WTC11 (cell line): ENCODE measurements around the gene OCRL. TPM values are rescaled to one million over a fixed set of nuclear protein-coding genes. Genes with fewer than 3 reads are reported as not detected.

Experiments
- ATAC-seq: fragments of 200-7000 bp; cut with Tn5 transposase; 2 replicates; pipeline ENCODE4 v1.10.0; 2021; ENCODE audit warnings: mild to moderate bottlenecking, moderate library complexity
- CTCF ChIA-PET: fragments of 300-600 bp; sonication (Branson Sonifier 250); formaldehyde crosslinking; loops from one replicate; lab custom pipeline; 2021; ENCODE audit warnings: antibody characterized with exemption; lab: Charles Lee
- POLR2A ChIA-PET: fragments of 350-600 bp; sonication (Branson Sonifier 250); formaldehyde crosslinking; loops from one replicate; lab custom pipeline; 2021; ENCODE audit warnings: antibody characterized with exemption; lab: Charles Lee
- DNase-seq: peaks from one replicate; pipeline ENCODE4 v3.0.0; 2021; ENCODE audit warnings: low spot score
- H3K27ac Mint-ChIP-seq: 2 replicates; pipeline ENCODE4 v1.8.0; 2021; ENCODE audit warnings: mixed read lengths
- H3K27me3 Mint-ChIP-seq: 2 replicates; pipeline ENCODE4 v1.8.0; 2021; ENCODE audit warnings: low read depth, mild to moderate bottlenecking, moderate library complexity, mixed read lengths
- H3K36me3 Mint-ChIP-seq: 2 replicates; pipeline ENCODE4 v1.8.0; 2021; ENCODE audit warnings: mixed read lengths
- H3K4me1 Mint-ChIP-seq: 2 replicates; pipeline ENCODE4 v1.8.0; 2022; ENCODE audit warnings: mixed read lengths
- H3K4me3 Mint-ChIP-seq: 2 replicates; pipeline ENCODE4 v1.8.0; 2021; ENCODE audit warnings: mild to moderate bottlenecking, moderate library complexity, mixed read lengths
- H3K9me3 Mint-ChIP-seq: 2 replicates; pipeline ENCODE4 v1.8.0; 2021; ENCODE audit warnings: mixed read lengths
- ELF4 ChIP-seq: sonication (generic); formaldehyde crosslinking; IDR thresholded peaks from 2 replicates; pipeline ENCODE4 v1.8.1; 2022; ENCODE audit warnings: low read depth, mild to moderate bottlenecking, moderate library complexity, missing genetic modification reagents
- ESRRA ChIP-seq: sonication (generic); formaldehyde crosslinking; IDR thresholded peaks from 2 replicates; pipeline ENCODE4 v1.8.1; 2022; ENCODE audit warnings: mild to moderate bottlenecking, missing genetic modification reagents, borderline replicate concordance
- IRF2 ChIP-seq: sonication (generic); formaldehyde crosslinking; IDR thresholded peaks from 2 replicates; pipeline ENCODE4 v1.8.0; 2022; ENCODE audit warnings: low read depth, missing genetic modification reagents, borderline replicate concordance
- JUN ChIP-seq: sonication (generic); formaldehyde crosslinking; IDR thresholded peaks from 2 replicates; pipeline ENCODE4 v1.8.0; 2023; ENCODE audit warnings: mild to moderate bottlenecking, missing genetic modification reagents
- MXD4 ChIP-seq: fragments of 250-450 bp; sonication (Bioruptor Pico); IDR thresholded peaks from 2 replicates; pipeline ENCODE4 v1.8.0; 2021; ENCODE audit warnings: mild to moderate bottlenecking, moderate library complexity, borderline replicate concordance
- MYBL2 ChIP-seq: sonication (generic); formaldehyde crosslinking; IDR thresholded peaks from 2 replicates; pipeline ENCODE4 v1.8.1; 2023; ENCODE audit warnings: mild to moderate bottlenecking, moderate library complexity, missing genetic modification reagents
- NFATC4 ChIP-seq: fragments of 250-450 bp; sonication (Bioruptor Pico); IDR thresholded peaks from 2 replicates; pipeline ENCODE4 v1.9.0; 2021; ENCODE audit warnings: mild to moderate bottlenecking
- NR3C1 ChIP-seq: sonication (generic); formaldehyde crosslinking; conservative IDR thresholded peaks from 2 replicates; pipeline ENCODE4 v1.8.1; 2023; ENCODE audit warnings: low read depth, mild to moderate bottlenecking, missing genetic modification reagents
- RORB ChIP-seq: fragments of 250-450 bp; sonication (Bioruptor Pico); IDR thresholded peaks from 2 replicates; pipeline ENCODE4 v1.9.0; 2021; ENCODE audit warnings: mild to moderate bottlenecking
- SMAD4 ChIP-seq: sonication (generic); formaldehyde crosslinking; IDR thresholded peaks from 2 replicates; pipeline ENCODE4 v1.8.0; 2022; ENCODE audit warnings: mild to moderate bottlenecking, missing genetic modification reagents
- SP1 ChIP-seq: sonication (generic); formaldehyde crosslinking; conservative IDR thresholded peaks from 2 replicates; pipeline ENCODE4 v1.8.1; 2022; ENCODE audit warnings: missing genetic modification reagents
- TEAD1 ChIP-seq: sonication (generic); formaldehyde crosslinking; IDR thresholded peaks from 2 replicates; pipeline ENCODE4 v1.8.0; 2022; ENCODE audit warnings: mild to moderate bottlenecking, missing genetic modification reagents
- total RNA-seq: library from RNA; stranded (reverse); gene quantifications from 3 replicates; pipeline ENCODE4 v1.2.3, GENCODE V29; 2021
- TF ChIP-seq, protein P1 (sequence below): sonication (generic); formaldehyde crosslinking; IDR thresholded peaks from 2 replicates; pipeline ENCODE4 v1.8.1; 2022; ENCODE audit warnings: low read depth, missing genetic modification reagents, borderline replicate concordance
- TF ChIP-seq, protein P2 (sequence below): sonication (generic); formaldehyde crosslinking; IDR thresholded peaks from 2 replicates; pipeline ENCODE4 v1.8.0; 2022; ENCODE audit warnings: mild to moderate bottlenecking, missing genetic modification reagents
- TF ChIP-seq, protein P3 (sequence below): fragments of 250-450 bp; sonication (Bioruptor Pico); conservative IDR thresholded peaks from 2 replicates; pipeline ENCODE4 v1.9.0; 2021; ENCODE audit warnings: mild to moderate bottlenecking
- TF ChIP-seq, protein P4 (sequence below): sonication (generic); formaldehyde crosslinking; IDR thresholded peaks from 2 replicates; pipeline ENCODE4 v1.8.1; 2023; ENCODE audit warnings: mild to moderate bottlenecking, missing genetic modification reagents
- TF ChIP-seq, protein P5 (sequence below): fragments of 250-450 bp; sonication (Bioruptor Pico); IDR thresholded peaks from 2 replicates; pipeline ENCODE4 v1.8.0; 2021; ENCODE audit warnings: mild to moderate bottlenecking
- TF ChIP-seq, protein P6 (sequence below): sonication (generic); formaldehyde crosslinking; IDR thresholded peaks from 2 replicates; pipeline ENCODE4 v1.8.1; 2023; ENCODE audit warnings: mild to moderate bottlenecking, moderate library complexity, missing genetic modification reagents
- TF ChIP-seq, protein P7 (sequence below): sonication (generic); formaldehyde crosslinking; IDR thresholded peaks from 2 replicates; pipeline ENCODE4 v1.8.0; 2023; ENCODE audit warnings: missing genetic modification reagents, mild to moderate bottlenecking, borderline replicate concordance

OCRL gene
- total RNA-seq, 1 experiment from 2014 or later = 17.4 TPM

DNA sequence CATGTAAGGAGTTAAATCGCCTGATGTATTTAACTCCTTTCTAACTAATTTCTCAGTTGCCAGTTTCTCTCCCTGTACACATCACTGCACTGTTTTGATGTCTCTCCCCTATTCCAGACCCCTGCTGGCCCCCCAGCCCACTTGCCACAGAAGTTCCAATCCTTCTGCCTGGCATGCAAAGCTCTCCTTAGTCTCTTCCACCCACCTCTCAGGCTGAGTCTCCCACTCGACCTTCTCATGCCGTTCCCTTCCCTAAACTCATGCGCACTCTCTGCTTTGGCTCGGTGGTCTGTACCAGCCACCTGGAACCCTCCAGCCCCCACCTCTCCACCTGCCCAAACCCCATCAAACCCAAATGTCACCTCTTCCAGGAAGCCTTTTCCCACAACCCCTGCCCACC is 57.8 kb downstream of the OCRL start:
- Mint-ChIP-seq H3K27me3 (no peaks in the 10 kb centered on the region), H3K9me3 (no peaks in the 10 kb centered on the region), H3K4me1 (peaks cover 14% of the 10 kb centered on the region), H3K27ac (no peak overlapping the region), H3K36me3 (no peaks in the 10 kb centered on the region), H3K4me3 (no peak overlapping the region)
- ChIA-PET CTCF (no interaction called here), POLR2A (no interaction called here)
- TF ChIP-seq SP1 (CRISPR knock-in tag) (no peak), ELF4 (CRISPR knock-in tag) (no peak), ESRRA (no peak), TEAD1 (no peak)
- TF ChIP-seq, protein P1, sequence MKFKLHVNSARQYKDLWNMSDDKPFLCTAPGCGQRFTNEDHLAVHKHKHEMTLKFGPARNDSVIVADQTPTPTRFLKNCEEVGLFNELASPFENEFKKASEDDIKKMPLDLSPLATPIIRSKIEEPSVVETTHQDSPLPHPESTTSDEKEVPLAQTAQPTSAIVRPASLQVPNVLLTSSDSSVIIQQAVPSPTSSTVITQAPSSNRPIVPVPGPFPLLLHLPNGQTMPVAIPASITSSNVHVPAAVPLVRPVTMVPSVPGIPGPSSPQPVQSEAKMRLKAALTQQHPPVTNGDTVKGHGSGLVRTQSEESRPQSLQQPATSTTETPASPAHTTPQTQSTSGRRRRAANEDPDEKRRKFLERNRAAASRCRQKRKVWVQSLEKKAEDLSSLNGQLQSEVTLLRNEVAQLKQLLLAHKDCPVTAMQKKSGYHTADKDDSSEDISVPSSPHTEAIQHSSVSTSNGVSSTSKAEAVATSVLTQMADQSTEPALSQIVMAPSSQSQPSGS (CRISPR knock-in tag) = no peak
- ATAC-seq (no peak), DNase-seq (no peak)

DNA sequence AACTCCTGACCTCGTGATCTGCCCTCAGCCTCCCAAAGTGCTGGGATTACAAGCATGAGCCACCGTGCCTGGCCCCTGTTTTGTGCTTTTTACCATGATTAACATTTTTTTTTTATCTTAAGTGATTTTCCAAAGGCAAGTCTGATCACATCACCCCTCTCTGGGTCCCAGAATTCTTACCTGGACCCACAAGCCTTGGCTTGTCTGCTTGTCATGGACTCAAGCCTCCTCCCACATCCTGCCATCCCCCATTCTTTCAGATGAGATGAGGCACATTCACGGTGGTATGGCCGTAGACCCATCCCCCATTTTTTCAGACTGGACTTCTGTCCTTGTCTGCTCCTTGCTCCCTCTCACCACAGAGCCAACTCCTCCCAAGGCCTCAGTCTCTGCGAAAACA is 59.4 kb downstream of the OCRL start:
- POLR2A ChIA-PET = no interaction called here
- H3K27ac Mint-ChIP-seq = no peak overlapping the region
- CTCF ChIA-PET = no interaction called here
- no peak for ATAC-seq
- H3K4me3 Mint-ChIP-seq = no peak overlapping the region
- peaks cover 16% of the 10 kb centered on the region for H3K4me1 Mint-ChIP-seq
- H3K9me3 Mint-ChIP-seq = no peaks in the 10 kb centered on the region
- DNase-seq = no peak
- TF ChIP-seq JUN (CRISPR knock-in tag) (no peak), RORB (no peak), IRF2 (CRISPR knock-in tag) (no peak), NFATC4 (CRISPR knock-in tag) (no peak), NR3C1 (CRISPR knock-in tag) (no peak), MXD4 (CRISPR knock-in tag) (no peak), SMAD4 (CRISPR knock-in tag) (no peak), MYBL2 (no peak)
- TF ChIP-seq, protein P2, sequence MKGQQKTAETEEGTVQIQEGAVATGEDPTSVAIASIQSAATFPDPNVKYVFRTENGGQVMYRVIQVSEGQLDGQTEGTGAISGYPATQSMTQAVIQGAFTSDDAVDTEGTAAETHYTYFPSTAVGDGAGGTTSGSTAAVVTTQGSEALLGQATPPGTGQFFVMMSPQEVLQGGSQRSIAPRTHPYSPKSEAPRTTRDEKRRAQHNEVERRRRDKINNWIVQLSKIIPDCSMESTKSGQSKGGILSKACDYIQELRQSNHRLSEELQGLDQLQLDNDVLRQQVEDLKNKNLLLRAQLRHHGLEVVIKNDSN (CRISPR knock-in tag) = no peak
- TF ChIP-seq, protein P3, sequence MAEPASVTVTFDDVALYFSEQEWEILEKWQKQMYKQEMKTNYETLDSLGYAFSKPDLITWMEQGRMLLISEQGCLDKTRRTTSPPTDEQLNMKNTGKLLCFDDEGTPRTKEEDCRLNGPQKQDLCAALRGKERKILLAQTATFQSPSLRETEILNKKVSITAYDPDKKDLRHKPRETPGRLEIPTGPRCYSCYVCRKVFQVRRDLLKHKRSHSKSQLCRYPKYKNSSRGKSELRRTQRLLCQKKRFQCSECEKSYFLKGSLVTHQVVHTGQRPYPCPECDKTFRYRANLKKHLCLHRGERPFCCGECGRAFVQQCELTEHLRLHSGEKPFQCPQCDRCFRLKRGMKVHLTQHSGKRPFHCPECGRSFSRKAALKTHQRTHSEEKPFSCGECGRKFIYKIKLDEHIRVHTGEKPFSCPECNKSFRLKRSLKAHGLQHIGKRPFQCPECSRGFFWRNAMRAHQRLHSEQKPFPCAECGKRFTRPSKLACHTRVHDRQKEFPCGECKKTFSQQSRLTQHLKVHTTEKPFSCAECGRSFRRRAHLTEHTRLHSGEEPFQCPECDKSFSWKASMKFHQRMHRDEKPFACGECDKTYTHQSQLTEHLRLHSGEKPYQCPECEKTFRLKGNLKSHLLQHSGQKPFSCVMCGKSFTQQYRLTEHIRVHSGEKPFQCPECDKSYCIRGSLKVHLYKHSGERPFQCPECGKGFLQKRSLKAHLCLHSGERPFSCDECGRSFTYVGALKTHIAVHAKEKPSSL = no peak
- TF ChIP-seq, protein P4, sequence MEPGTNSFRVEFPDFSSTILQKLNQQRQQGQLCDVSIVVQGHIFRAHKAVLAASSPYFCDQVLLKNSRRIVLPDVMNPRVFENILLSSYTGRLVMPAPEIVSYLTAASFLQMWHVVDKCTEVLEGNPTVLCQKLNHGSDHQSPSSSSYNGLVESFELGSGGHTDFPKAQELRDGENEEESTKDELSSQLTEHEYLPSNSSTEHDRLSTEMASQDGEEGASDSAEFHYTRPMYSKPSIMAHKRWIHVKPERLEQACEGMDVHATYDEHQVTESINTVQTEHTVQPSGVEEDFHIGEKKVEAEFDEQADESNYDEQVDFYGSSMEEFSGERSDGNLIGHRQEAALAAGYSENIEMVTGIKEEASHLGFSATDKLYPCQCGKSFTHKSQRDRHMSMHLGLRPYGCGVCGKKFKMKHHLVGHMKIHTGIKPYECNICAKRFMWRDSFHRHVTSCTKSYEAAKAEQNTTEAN = no peak
- TF ChIP-seq, protein P5, sequence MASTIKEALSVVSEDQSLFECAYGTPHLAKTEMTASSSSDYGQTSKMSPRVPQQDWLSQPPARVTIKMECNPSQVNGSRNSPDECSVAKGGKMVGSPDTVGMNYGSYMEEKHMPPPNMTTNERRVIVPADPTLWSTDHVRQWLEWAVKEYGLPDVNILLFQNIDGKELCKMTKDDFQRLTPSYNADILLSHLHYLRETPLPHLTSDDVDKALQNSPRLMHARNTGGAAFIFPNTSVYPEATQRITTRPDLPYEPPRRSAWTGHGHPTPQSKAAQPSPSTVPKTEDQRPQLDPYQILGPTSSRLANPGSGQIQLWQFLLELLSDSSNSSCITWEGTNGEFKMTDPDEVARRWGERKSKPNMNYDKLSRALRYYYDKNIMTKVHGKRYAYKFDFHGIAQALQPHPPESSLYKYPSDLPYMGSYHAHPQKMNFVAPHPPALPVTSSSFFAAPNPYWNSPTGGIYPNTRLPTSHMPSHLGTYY (CRISPR knock-in tag) = no peak
- TF ChIP-seq, protein P6, sequence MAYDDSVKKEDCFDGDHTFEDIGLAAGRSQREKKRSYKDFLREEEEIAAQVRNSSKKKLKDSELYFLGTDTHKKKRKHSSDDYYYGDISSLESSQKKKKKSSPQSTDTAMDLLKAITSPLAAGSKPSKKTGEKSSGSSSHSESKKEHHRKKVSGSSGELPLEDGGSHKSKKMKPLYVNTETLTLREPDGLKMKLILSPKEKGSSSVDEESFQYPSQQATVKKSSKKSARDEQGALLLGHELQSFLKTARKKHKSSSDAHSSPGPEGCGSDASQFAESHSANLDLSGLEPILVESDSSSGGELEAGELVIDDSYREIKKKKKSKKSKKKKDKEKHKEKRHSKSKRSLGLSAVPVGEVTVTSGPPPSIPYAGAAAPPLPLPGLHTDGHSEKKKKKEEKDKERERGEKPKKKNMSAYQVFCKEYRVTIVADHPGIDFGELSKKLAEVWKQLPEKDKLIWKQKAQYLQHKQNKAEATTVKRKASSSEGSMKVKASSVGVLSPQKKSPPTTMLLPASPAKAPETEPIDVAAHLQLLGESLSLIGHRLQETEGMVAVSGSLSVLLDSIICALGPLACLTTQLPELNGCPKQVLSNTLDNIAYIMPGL (CRISPR knock-in tag) = no peak
- TF ChIP-seq, protein P7, sequence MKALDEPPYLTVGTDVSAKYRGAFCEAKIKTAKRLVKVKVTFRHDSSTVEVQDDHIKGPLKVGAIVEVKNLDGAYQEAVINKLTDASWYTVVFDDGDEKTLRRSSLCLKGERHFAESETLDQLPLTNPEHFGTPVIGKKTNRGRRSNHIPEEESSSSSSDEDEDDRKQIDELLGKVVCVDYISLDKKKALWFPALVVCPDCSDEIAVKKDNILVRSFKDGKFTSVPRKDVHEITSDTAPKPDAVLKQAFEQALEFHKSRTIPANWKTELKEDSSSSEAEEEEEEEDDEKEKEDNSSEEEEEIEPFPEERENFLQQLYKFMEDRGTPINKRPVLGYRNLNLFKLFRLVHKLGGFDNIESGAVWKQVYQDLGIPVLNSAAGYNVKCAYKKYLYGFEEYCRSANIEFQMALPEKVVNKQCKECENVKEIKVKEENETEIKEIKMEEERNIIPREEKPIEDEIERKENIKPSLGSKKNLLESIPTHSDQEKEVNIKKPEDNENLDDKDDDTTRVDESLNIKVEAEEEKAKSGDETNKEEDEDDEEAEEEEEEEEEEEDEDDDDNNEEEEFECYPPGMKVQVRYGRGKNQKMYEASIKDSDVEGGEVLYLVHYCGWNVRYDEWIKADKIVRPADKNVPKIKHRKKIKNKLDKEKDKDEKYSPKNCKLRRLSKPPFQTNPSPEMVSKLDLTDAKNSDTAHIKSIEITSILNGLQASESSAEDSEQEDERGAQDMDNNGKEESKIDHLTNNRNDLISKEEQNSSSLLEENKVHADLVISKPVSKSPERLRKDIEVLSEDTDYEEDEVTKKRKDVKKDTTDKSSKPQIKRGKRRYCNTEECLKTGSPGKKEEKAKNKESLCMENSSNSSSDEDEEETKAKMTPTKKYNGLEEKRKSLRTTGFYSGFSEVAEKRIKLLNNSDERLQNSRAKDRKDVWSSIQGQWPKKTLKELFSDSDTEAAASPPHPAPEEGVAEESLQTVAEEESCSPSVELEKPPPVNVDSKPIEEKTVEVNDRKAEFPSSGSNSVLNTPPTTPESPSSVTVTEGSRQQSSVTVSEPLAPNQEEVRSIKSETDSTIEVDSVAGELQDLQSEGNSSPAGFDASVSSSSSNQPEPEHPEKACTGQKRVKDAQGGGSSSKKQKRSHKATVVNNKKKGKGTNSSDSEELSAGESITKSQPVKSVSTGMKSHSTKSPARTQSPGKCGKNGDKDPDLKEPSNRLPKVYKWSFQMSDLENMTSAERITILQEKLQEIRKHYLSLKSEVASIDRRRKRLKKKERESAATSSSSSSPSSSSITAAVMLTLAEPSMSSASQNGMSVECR (CRISPR knock-in tag) = no peak
- no peaks in the 10 kb centered on the region for H3K27me3 Mint-ChIP-seq
- H3K36me3 Mint-ChIP-seq = no peaks in the 10 kb centered on the region
